IMR-90 (cell line): ENCODE measurements around the gene DCAKD. TPM values are rescaled to one million over a fixed set of nuclear protein-coding genes. Genes with fewer than 3 reads are reported as not detected.

Source experiments
- ATAC-seq: fragments of 200-7000 bp; cut with Tn5 transposase; 2 replicates; pipeline ENCODE4 v1.9.1; 2020; ENCODE audit warnings: low read depth, mild to moderate bottlenecking, moderate library complexity
- BruUV-seq: library from RNA; stranded (reverse); fragments of 400-500 nt; replicated peaks from 2 replicates; lab custom pipeline; 2021; lab: Mats Ljungman, UMichigan
- CTCF ChIA-PET: fragments of 300-600 bp; formaldehyde crosslinking; extraction: SDS; loops from one replicate; lab custom pipeline; 2021; ENCODE audit warnings: antibody characterized with exemption; lab: Yijun Ruan, JAX
- POLR2A ChIA-PET: fragments of 300-600 bp; sonication (Branson Sonifier 250); formaldehyde crosslinking; loops from one replicate; lab custom pipeline; 2022; ENCODE audit warnings: antibody characterized with exemption; ENCODE audit not compliant: unreplicated experiment; lab: Charles Lee
- DNase-seq: peaks from one replicate; pipeline ENCODE4 v3.0.0; 2013
- H2AFZ ChIP-seq: replicated peaks from 2 replicates; pipeline ENCODE3; 2013; ENCODE audit warnings: low read length, mild to moderate bottlenecking; ENCODE audit not compliant: poor library complexity
- H2AK5ac ChIP-seq: 2 replicates; pipeline ENCODE4 v1.6.1; 2013; ENCODE audit warnings: low read depth, low read length, inconsistent platforms
- H2AK9ac ChIP-seq: replicated peaks from 2 replicates; pipeline ENCODE3; 2013; ENCODE audit warnings: mild to moderate bottlenecking, low read depth, low read length, moderate library complexity; ENCODE audit not compliant: poor library complexity
- H2BK120ac ChIP-seq: 2 replicates; pipeline ENCODE4 v1.6.1; 2013; ENCODE audit warnings: low read depth, low read length, inconsistent platforms
- H2BK15ac ChIP-seq: 3 replicates; pipeline ENCODE4 v1.6.1; 2013; ENCODE audit warnings: low read depth, low read length, inconsistent platforms
- H2BK20ac ChIP-seq: 2 replicates; pipeline ENCODE4 v1.6.1; 2013; ENCODE audit warnings: low read depth, mild to moderate bottlenecking, inconsistent platforms, low read length, moderate library complexity
- H2BK5ac ChIP-seq: 2 replicates; pipeline ENCODE4 v1.6.1; 2013; ENCODE audit warnings: mild to moderate bottlenecking, low read depth, low read length, inconsistent platforms; ENCODE audit not compliant: poor library complexity, severe bottlenecking
- H3K14ac ChIP-seq: replicated peaks from 2 replicates; pipeline ENCODE4 v1.6.1; 2013; ENCODE audit warnings: low read depth, low read length, inconsistent platforms
- H3K18ac ChIP-seq: 2 replicates; pipeline ENCODE4 v1.6.1; 2013; ENCODE audit warnings: low read depth, low read length, control low read depth
- H3K23ac ChIP-seq: 2 replicates; pipeline ENCODE4 v1.6.1; 2013; ENCODE audit warnings: low read depth, low read length, inconsistent platforms
- H3K27ac ChIP-seq: 2 replicates; pipeline ENCODE4 v1.5.1; 2013; ENCODE audit warnings: mild to moderate bottlenecking, control low read depth, low read length; ENCODE audit not compliant: insufficient read depth
- H3K27me3 ChIP-seq: 2 replicates; pipeline ENCODE4 v1.6.1; 2013; ENCODE audit warnings: low read length; ENCODE audit not compliant: control insufficient read depth, insufficient read depth
- H3K36me3 ChIP-seq: 2 replicates; pipeline ENCODE4 v1.6.1; 2013; ENCODE audit warnings: low read length, mixed read lengths; ENCODE audit not compliant: control insufficient read depth, insufficient read depth
- H3K4ac ChIP-seq: 2 replicates; pipeline ENCODE4 v1.6.1; 2013; ENCODE audit warnings: low read depth, low read length, inconsistent platforms
- H3K4me1 ChIP-seq: 2 replicates; pipeline ENCODE4 v1.6.1; 2013; ENCODE audit warnings: low read length, mixed read lengths; ENCODE audit not compliant: control insufficient read depth, insufficient read depth
- H3K4me2 ChIP-seq: 2 replicates; pipeline ENCODE4 v1.6.1; 2013; ENCODE audit warnings: low read depth, mild to moderate bottlenecking, control low read depth, low read length, moderate library complexity
- H3K4me3 ChIP-seq: 2 replicates; pipeline ENCODE4 v1.5.1; 2013; ENCODE audit warnings: low read depth, mild to moderate bottlenecking, control low read depth, low read length, moderate library complexity; ENCODE audit not compliant: insufficient read depth
- H3K56ac ChIP-seq: 2 replicates; pipeline ENCODE4 v1.6.1; 2013; ENCODE audit warnings: low read length, inconsistent platforms; ENCODE audit not compliant: insufficient read depth; ENCODE audit errors: extremely low read depth
- H3K79me1 ChIP-seq, 2 experiments: 2 replicates each; pipeline ENCODE4 v1.6.1; 2013; ENCODE audit warnings: low read length in 2 of 2, inconsistent platforms in 1 of 2, low read depth in 1 of 2
- H3K9ac ChIP-seq: 2 replicates; pipeline ENCODE4 v1.6.1; 2013; ENCODE audit warnings: low read depth, low read length, control low read depth
- H3K9me1 ChIP-seq: 2 replicates; pipeline ENCODE4 v1.6.1; 2013; ENCODE audit warnings: low read length, inconsistent platforms; ENCODE audit not compliant: insufficient read depth
- H3K9me3 ChIP-seq: 2 replicates; pipeline ENCODE4 v1.6.1; 2013; ENCODE audit warnings: low read length; ENCODE audit not compliant: control insufficient read depth, insufficient read depth
- H4K20me1 ChIP-seq: 2 replicates; pipeline ENCODE4 v1.6.1; 2013; ENCODE audit warnings: low read length, inconsistent platforms; ENCODE audit not compliant: insufficient read depth
- H4K5ac ChIP-seq: 2 replicates; pipeline ENCODE4 v1.6.1; 2013; ENCODE audit warnings: mild to moderate bottlenecking, low read depth, low read length, control low read depth
- H4K8ac ChIP-seq, 2 experiments: 2 replicates each; pipeline ENCODE4 v1.6.1; 2013; ENCODE audit warnings: low read depth in 2 of 2, low read length in 2 of 2, control low read depth in 1 of 2, inconsistent platforms in 1 of 2
- H4K91ac ChIP-seq: 2 replicates; pipeline ENCODE4 v1.6.1; 2013; ENCODE audit warnings: low read depth, low read length, inconsistent platforms; ENCODE audit not compliant: insufficient read depth
- BHLHE40 ChIP-seq: fragments of 150-350 bp; IDR thresholded peaks from 2 replicates; pipeline ENCODE4 v1.6.1; 2016; ENCODE audit warnings: mild to moderate bottlenecking, low read depth, low read length
- CEBPB ChIP-seq: IDR thresholded peaks from 2 replicates; pipeline ENCODE4 v1.6.1; 2012; ENCODE audit warnings: low read depth, low read length, improper control_type of control experiment
- CHD1 ChIP-seq: IDR thresholded peaks from 2 replicates; pipeline ENCODE4 v1.6.1; 2012; ENCODE audit warnings: low read depth, low read length, improper control_type of control experiment
- CTCF ChIP-seq: conservative IDR thresholded peaks from 2 replicates; pipeline ENCODE4 v1.5.1; 2012; ENCODE audit warnings: mild to moderate bottlenecking, low read depth, low read length, improper control_type of control experiment
- FOS ChIP-seq: fragments of 150-350 bp; IDR thresholded peaks from 2 replicates; pipeline ENCODE4 v1.6.1; 2016; ENCODE audit warnings: low read depth, low read length
- MAFK ChIP-seq: IDR thresholded peaks from 2 replicates; pipeline ENCODE4 v1.6.1; 2012; ENCODE audit warnings: low read depth, low read length, improper control_type of control experiment
- MAZ ChIP-seq: IDR thresholded peaks from 2 replicates; pipeline ENCODE4 v1.6.1; 2012; ENCODE audit warnings: low read depth, mild to moderate bottlenecking, low read length, improper control_type of control experiment, moderate library complexity, borderline replicate concordance
- MXI1 ChIP-seq: IDR thresholded peaks from 2 replicates; pipeline ENCODE4 v1.6.1; 2012; ENCODE audit warnings: low read depth, mild to moderate bottlenecking, low read length, moderate library complexity, borderline replicate concordance
- NFE2L2 ChIP-seq: fragments of 150-350 bp; IDR thresholded peaks from 2 replicates; pipeline ENCODE4 v1.6.1; 2016; ENCODE audit warnings: low read depth, mild to moderate bottlenecking, low read length
- POLR2A ChIP-seq: IDR thresholded peaks from 2 replicates; pipeline ENCODE4 v1.6.1; 2012; ENCODE audit warnings: mild to moderate bottlenecking, low read depth, low read length
- RAD21 ChIP-seq: IDR thresholded peaks from 2 replicates; pipeline ENCODE4 v1.6.1; 2012; ENCODE audit warnings: low read length, improper control_type of control experiment
- RCOR1 ChIP-seq: IDR thresholded peaks from 2 replicates; pipeline ENCODE4 v1.6.1; 2012; ENCODE audit warnings: mild to moderate bottlenecking, low read length, improper control_type of control experiment; ENCODE audit not compliant: insufficient replicate concordance
- RFX5 ChIP-seq: IDR thresholded peaks from 2 replicates; pipeline ENCODE4 v1.8.0; 2012; ENCODE audit warnings: low read depth, mild to moderate bottlenecking, low read length, moderate library complexity
- SMC3 ChIP-seq: fragments of 150-350 bp; IDR thresholded peaks from 2 replicates; pipeline ENCODE4 v1.6.1; 2016; ENCODE audit warnings: low read depth, mild to moderate bottlenecking, antibody characterized with exemption, low read length, moderate library complexity
- USF2 ChIP-seq: fragments of 150-350 bp; IDR thresholded peaks from 2 replicates; pipeline ENCODE4 v1.6.1; 2017; ENCODE audit warnings: mild to moderate bottlenecking, antibody characterized with exemption, low read length, low read depth
- WGBS, 2 experiments: methylation state at CpG; one replicate each; pipeline versions ENCODE4 v1.1.5 to v1.1.7; 2013; ENCODE audit warnings: missing lambda C conversion rate in 2 of 2; ENCODE audit not compliant: insufficient read length in 1 of 2; ENCODE audit errors: extremely low coverage in 2 of 2; 5-methylcytosine and 5-hydroxymethylcytosine counted together
- dilution Hi-C: fragments of 300-500 bp; cut with HindIII; formaldehyde crosslinking; loops from one replicate; pipeline ENCODE4 v1.14.3; 2018; ENCODE audit warnings: low sequenced_read_pairs; ENCODE audit not compliant: unreplicated experiment
- in situ Hi-C: fragments of 300-500 bp; cut with MboI; formaldehyde crosslinking; loops from 3 replicates; pipeline ENCODE4 v1.14.3; 2019; ENCODE audit warnings: low sequenced_read_pairs, inconsistent platforms, mixed read lengths
- intact Hi-C: fragments of 100-400 bp; cut with micrococcal nuclease; formaldehyde crosslinking; loops from 2 replicates; pipeline ENCODE4 v1.10.0; 2022
- polyA plus RNA-seq, 3 experiments: library from polyadenylated mRNA; depleted of rRNA; stranded (reverse); fragments of >200 nt; gene quantifications; 2 replicates each; pipeline ENCODE4 v1.2.3, GENCODE V29; 2012; ENCODE audit warnings: low replicate concordance in 1 of 3
- total RNA-seq: library from RNA; depleted of rRNA; stranded (reverse); fragments of >200 nt; gene quantifications from 2 replicates; pipeline ENCODE4 v1.2.3, GENCODE V29; 2012
- TF ChIP-seq, protein P1 (sequence below): fragments of 150-350 bp; IDR thresholded peaks from 2 replicates; pipeline ENCODE4 v1.6.1; 2016; ENCODE audit warnings: low read depth, mild to moderate bottlenecking, low read length, moderate library complexity, borderline replicate concordance

Gene DCAKD
- total and polyA plus RNA-seq, 2 of the 4 experiments (the other 2 are of a cell fraction) = 31.3 to 47.9 TPM

DNA sequence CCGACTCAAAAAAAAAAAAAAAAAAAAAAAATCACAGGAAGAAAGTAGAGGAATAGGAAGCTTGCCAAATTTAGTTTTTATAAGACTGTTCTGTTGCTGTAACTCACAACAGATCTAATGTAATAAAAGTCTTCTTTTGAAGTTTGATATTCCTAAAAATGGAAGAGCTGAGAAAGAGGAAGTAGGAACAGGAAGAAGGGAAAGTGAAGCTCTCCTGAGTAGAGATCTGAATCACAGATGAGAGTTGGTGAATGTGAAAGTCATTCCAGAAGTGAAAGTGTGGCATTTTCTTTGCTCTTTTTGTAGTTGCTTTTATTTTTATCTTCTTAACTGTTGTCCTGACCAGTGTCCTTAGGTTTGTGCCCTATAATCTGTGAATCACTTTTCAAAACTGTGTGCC is 11.8 kb upstream of the DCAKD start:
- Histone ChIP-seq H2BK20ac (no peak overlapping the region), H3K18ac (no peak overlapping the region), H3K36me3 (peaks cover 2% of the 10 kb centered on the region), H3K27me3 (no peaks in the 10 kb centered on the region), H2BK120ac (no peak overlapping the region), H4K5ac (no peak overlapping the region), H3K4me3 (no peak overlapping the region), H4K20me1 (peaks cover 18% of the 10 kb centered on the region), H3K9me1 (no peaks in the 10 kb centered on the region; the same call in 1 of the 2 replicates), H2AFZ (no peak overlapping the region), H3K14ac (no peak overlapping the region), H3K4me1 (peaks cover 6% of the 10 kb centered on the region; the same call in 1 of the 2 replicates), H2BK15ac (no peak overlapping the region), H3K27ac (no peak overlapping the region), H4K91ac (no peak overlapping the region), H3K79me1 (peaks cover 20 to 77% of the 10 kb centered on the region in 2 experiments), H3K23ac (no peak overlapping the region), H3K4ac (no peak overlapping the region), H3K56ac (no peak overlapping the region), H2AK5ac (no peak overlapping the region), H4K8ac (peak overlapping the region in 1 of 2 experiments; percentile 36; a peak in 1 of 4 replicates), H3K9me3 (no peaks in the 10 kb centered on the region), H2BK5ac (no peak overlapping the region), H3K9ac (no peak overlapping the region), H3K4me2 (no peak overlapping the region), H2AK9ac (no peak overlapping the region)
- no CpG with 5 or more reads among the region's 1 CpG for WGBS, 2 experiments
- dilution Hi-C loops (no loop called here), in situ Hi-C loops (no loop called here), intact Hi-C loops (no loop called here)
- DNase-seq = no peak
- ChIA-PET POLR2A (interaction anchor here (1.0 kb wide), 1 partner anchor 9 kb away, joined by 4 read pairs; no protein-coding TSS in a partner anchor), CTCF (interaction anchor here (1.0 to 2.0 kb wide), 3 partner anchors 10 to 72 kb away, joined by 3 to 6 read pairs (median 6); partner anchors contain the start of gene ACBD4)
- TF ChIP-seq MXI1 = no peak
- TF ChIP-seq, protein P1, sequence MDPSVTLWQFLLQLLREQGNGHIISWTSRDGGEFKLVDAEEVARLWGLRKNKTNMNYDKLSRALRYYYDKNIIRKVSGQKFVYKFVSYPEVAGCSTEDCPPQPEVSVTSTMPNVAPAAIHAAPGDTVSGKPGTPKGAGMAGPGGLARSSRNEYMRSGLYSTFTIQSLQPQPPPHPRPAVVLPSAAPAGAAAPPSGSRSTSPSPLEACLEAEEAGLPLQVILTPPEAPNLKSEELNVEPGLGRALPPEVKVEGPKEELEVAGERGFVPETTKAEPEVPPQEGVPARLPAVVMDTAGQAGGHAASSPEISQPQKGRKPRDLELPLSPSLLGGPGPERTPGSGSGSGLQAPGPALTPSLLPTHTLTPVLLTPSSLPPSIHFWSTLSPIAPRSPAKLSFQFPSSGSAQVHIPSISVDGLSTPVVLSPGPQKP = no peak
- TF ChIP-seq FOS = no peak
- no peak for TF ChIP-seq BHLHE40
- TF ChIP-seq CTCF = no peak
- TF ChIP-seq USF2 = no peak
- TF ChIP-seq NFE2L2 = no peak
- no peak for TF ChIP-seq RAD21
- no peak for TF ChIP-seq SMC3
- TF ChIP-seq RFX5 = no peak
- TF ChIP-seq MAZ = no peak
- no peak for TF ChIP-seq MAFK
- TF ChIP-seq POLR2A = no peak
- TF ChIP-seq CEBPB = no peak
- no peak for TF ChIP-seq CHD1
- no peak for TF ChIP-seq RCOR1
- no peak for ATAC-seq
- no TSS peak for BruUV-seq
